Peyer's patch (tissue), 4 donors: ENCODE data around the gene EIF1B.

Experiments used
- POLR2A ChIP-seq, 2 donors: fragments of 450-650 bp; IDR thresholded peaks; one replicate each; pipeline ENCODE4 v1.5.1; 2017; ENCODE audit warnings: antibody characterized with exemption in 2 of 2, mild to moderate bottlenecking in 2 of 2, moderate library complexity in 2 of 2
- TF ChIP-seq, protein P1 (sequence below), 6 experiments: fragments of 450-650 bp in 4 of 6; fragments of 200-600 bp in 2 of 6; sonication (generic) in 1 of 6; IDR thresholded peaks; one replicate each; pipeline ENCODE4 v1.5.1; 2017 to 2019; ENCODE audit warnings: antibody characterized with exemption in 6 of 6, mild to moderate bottlenecking in 3 of 6, moderate library complexity in 1 of 6

DNA sequence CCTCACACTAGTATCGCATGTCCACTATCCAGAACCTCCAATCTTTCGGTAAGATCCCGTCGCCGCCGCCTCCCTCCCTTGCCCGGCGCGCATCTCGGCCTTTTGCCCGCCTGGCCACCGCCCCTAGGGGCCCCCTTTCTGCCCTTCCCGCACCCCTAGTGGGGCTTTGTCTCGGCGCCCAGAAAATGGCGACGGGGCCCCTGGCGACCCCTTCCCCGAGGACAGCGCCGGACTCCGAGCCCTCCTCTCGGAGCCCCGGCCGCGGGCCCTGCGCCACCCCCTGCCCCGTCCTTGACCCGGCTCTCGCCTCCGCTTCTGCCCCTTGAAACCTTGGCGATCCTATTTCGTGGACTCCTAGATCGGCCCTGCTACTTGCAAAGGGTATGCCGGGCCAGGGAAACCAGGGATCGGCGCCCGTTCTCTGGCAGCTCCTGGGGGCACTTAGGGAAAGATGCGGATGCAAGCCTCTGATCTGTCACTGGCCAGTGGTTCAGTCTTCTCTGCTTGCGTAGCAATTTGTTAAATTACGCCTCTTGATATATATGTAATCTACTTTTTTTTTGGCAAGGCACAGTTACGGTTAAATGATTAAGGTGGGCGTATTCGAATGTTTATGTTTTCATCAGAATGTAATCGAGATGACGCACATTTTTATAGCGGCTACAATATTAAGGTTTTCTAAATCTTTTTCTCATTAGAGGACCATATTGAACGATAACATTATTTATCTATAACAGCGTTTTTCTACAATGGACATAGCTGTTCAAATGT is 603 bp downstream of the EIF1B start:
- TF ChIP-seq POLR2A (IDR thresholded peaks at IDR 0.05) = no peak
- TF ChIP-seq, protein P1, sequence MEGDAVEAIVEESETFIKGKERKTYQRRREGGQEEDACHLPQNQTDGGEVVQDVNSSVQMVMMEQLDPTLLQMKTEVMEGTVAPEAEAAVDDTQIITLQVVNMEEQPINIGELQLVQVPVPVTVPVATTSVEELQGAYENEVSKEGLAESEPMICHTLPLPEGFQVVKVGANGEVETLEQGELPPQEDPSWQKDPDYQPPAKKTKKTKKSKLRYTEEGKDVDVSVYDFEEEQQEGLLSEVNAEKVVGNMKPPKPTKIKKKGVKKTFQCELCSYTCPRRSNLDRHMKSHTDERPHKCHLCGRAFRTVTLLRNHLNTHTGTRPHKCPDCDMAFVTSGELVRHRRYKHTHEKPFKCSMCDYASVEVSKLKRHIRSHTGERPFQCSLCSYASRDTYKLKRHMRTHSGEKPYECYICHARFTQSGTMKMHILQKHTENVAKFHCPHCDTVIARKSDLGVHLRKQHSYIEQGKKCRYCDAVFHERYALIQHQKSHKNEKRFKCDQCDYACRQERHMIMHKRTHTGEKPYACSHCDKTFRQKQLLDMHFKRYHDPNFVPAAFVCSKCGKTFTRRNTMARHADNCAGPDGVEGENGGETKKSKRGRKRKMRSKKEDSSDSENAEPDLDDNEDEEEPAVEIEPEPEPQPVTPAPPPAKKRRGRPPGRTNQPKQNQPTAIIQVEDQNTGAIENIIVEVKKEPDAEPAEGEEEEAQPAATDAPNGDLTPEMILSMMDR (IDR thresholded peaks at IDR 0.05) = no peak
